Stomach (tissue), 9 donors: Measurements from ENCODE around the gene CRACDL. TPM values are rescaled to one million over a fixed set of nuclear protein-coding genes. Genes with fewer than 3 reads are reported as not detected.

Source experiments
- DNase-seq, 2 donors: peaks; one replicate each; pipeline versions ENCODE4 v3.0.0 to v3.0.0-alpha.2; 2013 to 2019
- H3K27ac ChIP-seq, 5 donors: fragments of 200-600 bp in 4 of 5; sonication (generic) in 4 of 5; one replicate each; pipeline ENCODE4 v1.5.1; 2013 to 2019; ENCODE audit warnings: mild to moderate bottlenecking in 1 of 5, moderate library complexity in 1 of 5
- H3K27me3 ChIP-seq, 3 donors: fragments of 200-600 bp; sonication (generic); one replicate each; pipeline ENCODE4 v1.5.1; 2017 to 2019; ENCODE audit warnings: mixed run types in 1 of 3
- H3K36me3 ChIP-seq, 4 donors: fragments of 200-600 bp; sonication (generic); 1 replicate in 3 of 4; 2 replicates in 1 of 4; pipeline ENCODE4 v1.5.1; 2016 to 2019
- H3K4me1 ChIP-seq, 4 donors: fragments of 200-600 bp; sonication (generic); one replicate each; pipeline ENCODE4 v1.5.1; 2016 to 2019
- H3K4me3 ChIP-seq, 4 donors: fragments of 200-600 bp; sonication (generic) in 3 of 4; one replicate each; pipeline ENCODE4 v1.5.1; 2016 to 2019; ENCODE audit warnings: mild to moderate bottlenecking in 1 of 4
- H3K9me3 ChIP-seq, 4 donors: fragments of 200-600 bp; sonication (generic); one replicate each; pipeline ENCODE4 v1.5.1; 2016 to 2019
- CTCF ChIP-seq, 7 experiments: fragments of 450-650 bp in 4 of 7; fragments of 200-600 bp in 3 of 7; sonication (generic) in 3 of 7; IDR thresholded peaks; one replicate each; pipeline ENCODE4 v1.5.1; 2016 to 2019; ENCODE audit warnings: antibody characterized with exemption in 7 of 7, control low read depth in 2 of 7, mild to moderate bottlenecking in 1 of 7
- EP300 ChIP-seq: sonication (generic); formaldehyde crosslinking; IDR thresholded peaks from one replicate; pipeline ENCODE4 v1.6.1; 2017; ENCODE audit warnings: antibody characterized with exemption
- POLR2A ChIP-seq, 4 donors: fragments of 450-650 bp; IDR thresholded peaks; one replicate each; pipeline ENCODE4 v1.6.1; 2016; ENCODE audit warnings: antibody characterized with exemption in 4 of 4, control low read depth in 2 of 4, mild to moderate bottlenecking in 1 of 4, moderate library complexity in 1 of 4
- POLR2AphosphoS5 ChIP-seq, 3 donors: sonication (generic); formaldehyde crosslinking; IDR thresholded peaks; one replicate each; pipeline ENCODE4 v1.6.1; 2016; ENCODE audit warnings: antibody characterized with exemption in 3 of 3
- WGBS, 5 donors: extraction: QIAGEN DNeasy Blood & Tissue Kit in 3 of 5; methylation state at CpG; one replicate each; pipeline versions ENCODE4 v1.1.5 to v1.1.7; 2013 to 2018; 5-methylcytosine and 5-hydroxymethylcytosine counted together
- intact Hi-C: fragments of 100-400 bp; cut with DNase I; formaldehyde crosslinking; loops from one replicate; pipeline ENCODE4 v1.15.1; 2023; ENCODE audit warnings: low total_unique reads
- polyA plus RNA-seq, 3 donors: library from polyadenylated mRNA; stranded (reverse); fragments of 200-250 nt; gene quantifications; one replicate each; pipeline ENCODE4 v1.2.3, GENCODE V29; 2013
- total RNA-seq, 5 donors: library from RNA; depleted of rRNA; stranded (reverse); fragments of >200 nt; gene quantifications; one replicate each; pipeline versions ENCODE4 v1.1.0 to v1.2.3, GENCODE V29; 2014 to 2016
- donor health status: healthy with polysubstance abuse.
- donor health status: Bipolar disorder and iron deficiency.
- donor health status: healthy.

The CRACDL gene
- total and polyA plus RNA-seq, 8 donors = 5.4 to 205 (median 7.8) TPM

GRCh38 chr2:98761909-98762308, 174.1 kb downstream of the CRACDL start:
- TF ChIP-seq EP300 (no peak), POLR2AphosphoS5 (IDR thresholded peaks at IDR 0.05) (no peak), CTCF (IDR thresholded peaks at IDR 0.05) (no peak), POLR2A (IDR thresholded peaks at IDR 0.05) (no peak)
- H3K27ac ChIP-seq = peak overlapping the region in 1 of 5 donors; percentile 28
- H3K9me3 ChIP-seq = no peaks in the 10 kb centered on the region

GRCh38 chr2:98761267-98761781, 174.7 kb downstream of the CRACDL start:
- Histone ChIP-seq H3K9me3 (no peaks in the 10 kb centered on the region), H3K27me3 (no peaks in the 10 kb centered on the region), H3K4me1 (peaks cover 10 to 32% (median 17%) of the 10 kb centered on the region in 4 donors), H3K36me3 (no peaks in the 10 kb centered on the region), H3K4me3 (no peak overlapping the region), H3K27ac (peak overlapping the region in 1 of 5 donors; percentile 28)
- intact Hi-C loops = no loop called here
- 25 to 54% (median 33%) methylated on average over 9 of the region's 9 CpGs for WGBS, 5 donors
- DNase-seq = no peak
- TF ChIP-seq POLR2AphosphoS5 (IDR thresholded peaks at IDR 0.05) = no peak
- no peak for TF ChIP-seq EP300
- TF ChIP-seq CTCF (IDR thresholded peaks at IDR 0.05) = no peak
- TF ChIP-seq POLR2A (IDR thresholded peaks at IDR 0.05) = no peak

More at GRCh38 chr2:98761909-98762308, 174.1 kb downstream of the CRACDL start:
- 85 to 92% (median 88%) methylated on average over 6 of the region's 6 CpGs for WGBS, 5 donors
- no peak overlapping the region for H3K4me3 ChIP-seq
- no peaks in the 10 kb centered on the region for H3K36me3 ChIP-seq
- H3K4me1 ChIP-seq = peaks cover 10 to 32% (median 17%) of the 10 kb centered on the region in 4 donors
- no peaks in the 10 kb centered on the region for H3K27me3 ChIP-seq
- no peak for DNase-seq
- intact Hi-C loops = no loop called here

GRCh38 chr2:98759827-98760625, 176.0 kb downstream of the CRACDL start:
- Histone ChIP-seq H3K36me3 (no peaks in the 10 kb centered on the region), H3K27me3 (no peaks in the 10 kb centered on the region), H3K4me1 (peaks cover 10 to 32% (median 17%) of the 10 kb centered on the region in 4 donors), H3K27ac (peak overlapping the region in 2 of 5 donors; percentile 33 to 79), H3K4me3 (no peak overlapping the region), H3K9me3 (no peaks in the 10 kb centered on the region)
- intact Hi-C loops = no loop called here
- TF ChIP-seq EP300 (no peak), CTCF (IDR thresholded peaks at IDR 0.05) (no peak), POLR2A (IDR thresholded peaks at IDR 0.05) (no peak), POLR2AphosphoS5 (IDR thresholded peaks at IDR 0.05) (no peak)
- no peak for DNase-seq
- WGBS, 5 donors = 71 to 78% (median 75%) methylated on average over 6 of the region's 6 CpGs

- Histone ChIP-seq H3K36me3 (no peaks in the 10 kb centered on the region), H3K4me1 (peaks cover 10 to 32% (median 17%) of the 10 kb centered on the region in 4 donors), H3K9me3 (no peaks in the 10 kb centered on the region), H3K4me3 (no peak overlapping the region), H3K27ac (peak overlapping the region in 2 of 5 donors; percentile 79 to 81), H3K27me3 (no peaks in the 10 kb centered on the region)
- no peak for DNase-seq
- intact Hi-C loops = no loop called here
- TF ChIP-seq POLR2AphosphoS5 (IDR thresholded peaks at IDR 0.05) (no peak), EP300 (no peak), CTCF (IDR thresholded peaks at IDR 0.05) (no peak), POLR2A (IDR thresholded peaks at IDR 0.05) (no peak)
- WGBS, 5 donors = 55 to 76% (median 69%) methylated on average over 2 of the region's 2 CpGs
These were observed 176.7 kb downstream of the CRACDL start for GRCh38 chr2:98759338-98759737.
